Fibroblast of the conjunctiva (primary cell): Measurements from ENCODE around the gene JADE2.
"Not testable (repeated sequence)": the region's sequence is repeated elsewhere in the genome, so short reads cannot be mapped to it uniquely, and the experiment has no call there.

Experiments
- DNase-seq: peaks from one replicate; pipeline ENCODE4 v3.0.0-alpha.2; 2010; ENCODE audit warnings: low read depth

Gene JADE2

GRCh38 chr5:134524826-134525682 lies at the start of gene JADE2:
Gene JADE2, plus strand, starts transcription at chr5:134525670. Its CDS starts 10,188 bp downstream, at chr5:134535858.
- DNase-seq: peak; percentile 47

DNA sequence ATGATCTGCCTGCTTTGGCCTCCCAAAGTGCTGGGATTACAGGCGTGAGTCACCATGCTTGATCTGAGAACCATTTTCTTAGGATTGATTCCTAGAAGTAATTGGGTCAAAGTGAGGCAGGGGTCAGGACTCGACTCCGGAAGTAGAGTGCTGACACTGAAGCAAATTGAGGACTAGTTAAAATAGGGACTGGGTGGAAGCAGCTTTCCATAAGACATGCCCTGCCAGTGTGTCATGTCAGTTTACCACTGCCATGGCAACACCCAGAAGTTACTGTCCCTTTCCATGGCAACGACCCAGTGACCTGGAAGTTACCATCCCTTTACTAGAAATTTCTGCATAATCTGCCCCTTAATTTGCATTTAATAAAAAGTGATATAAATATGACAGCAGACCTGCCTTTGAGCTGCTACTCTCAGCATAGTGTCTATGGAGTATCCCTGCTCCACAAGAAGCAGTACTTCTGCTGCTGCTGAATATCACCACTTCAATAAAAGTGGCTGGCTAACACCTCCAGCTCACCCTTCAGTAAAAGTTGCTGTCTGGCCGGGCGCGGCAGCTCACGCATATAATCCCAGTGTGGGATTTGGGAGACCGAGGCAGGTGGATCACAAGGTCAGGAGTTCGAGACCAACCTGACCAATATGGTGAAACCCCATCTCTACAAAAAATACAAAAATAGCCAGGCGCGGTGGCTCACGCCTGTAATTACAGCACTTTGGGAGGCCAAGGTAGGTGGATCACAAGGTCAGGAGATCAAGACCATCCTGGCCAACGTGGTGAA lies 47.8 kb upstream of the JADE2 start:
- DNase-seq: no peak

DNA sequence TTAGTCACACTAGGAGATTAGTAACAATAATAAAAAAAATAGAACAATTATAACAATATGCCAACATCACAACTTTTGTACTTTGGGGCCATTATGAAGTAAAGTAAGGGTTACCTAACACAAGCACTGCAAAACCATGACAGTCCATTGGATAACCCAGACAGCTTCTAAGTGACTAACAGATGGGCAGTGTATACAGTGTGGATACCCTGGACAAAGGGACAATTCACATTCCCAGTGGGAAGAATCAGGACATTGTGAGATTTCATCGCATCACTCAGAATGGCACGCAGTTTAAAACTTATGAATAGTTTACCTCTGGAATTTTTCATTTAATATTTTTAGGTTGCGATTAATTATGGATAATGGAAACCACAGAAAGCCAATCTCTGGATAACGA lies 45.6 kb upstream of the JADE2 start:
- no peak for DNase-seq

DNA sequence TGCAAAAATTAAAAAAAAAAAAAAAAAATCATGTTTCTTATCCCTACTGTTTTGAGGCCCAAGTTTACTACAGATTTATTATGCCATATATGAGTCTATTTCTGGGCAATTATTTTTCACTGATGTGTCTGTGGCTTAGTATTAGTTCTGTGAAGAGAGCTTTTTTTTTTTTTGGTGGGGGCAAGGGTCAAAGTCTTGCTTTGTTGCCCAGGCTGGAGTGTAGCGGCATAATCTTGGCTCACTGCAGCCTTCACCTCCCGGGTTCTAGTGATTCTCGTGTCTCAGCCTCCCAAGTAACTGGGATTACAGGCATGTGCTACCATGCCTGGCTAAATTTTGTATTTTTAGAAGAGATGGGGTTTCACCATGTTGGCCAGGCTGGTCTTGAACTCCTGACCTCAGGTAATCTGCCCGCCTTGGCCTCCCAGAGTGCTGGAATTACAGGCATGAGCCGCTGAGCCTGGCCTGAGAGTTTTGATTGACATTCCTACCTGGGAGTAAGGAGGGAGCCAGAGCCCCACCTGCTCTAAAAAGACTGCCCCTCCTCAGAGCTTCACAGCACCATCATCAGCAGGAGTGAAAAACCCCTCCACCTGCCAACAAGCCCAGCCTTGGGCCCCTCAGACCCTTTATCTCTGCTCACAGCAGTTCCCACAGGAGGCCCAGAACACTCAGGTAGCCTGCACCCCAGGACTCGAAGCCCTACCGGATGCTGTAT lies 36.1 kb upstream of the JADE2 start:
- DNase-seq: no peak

DNA sequence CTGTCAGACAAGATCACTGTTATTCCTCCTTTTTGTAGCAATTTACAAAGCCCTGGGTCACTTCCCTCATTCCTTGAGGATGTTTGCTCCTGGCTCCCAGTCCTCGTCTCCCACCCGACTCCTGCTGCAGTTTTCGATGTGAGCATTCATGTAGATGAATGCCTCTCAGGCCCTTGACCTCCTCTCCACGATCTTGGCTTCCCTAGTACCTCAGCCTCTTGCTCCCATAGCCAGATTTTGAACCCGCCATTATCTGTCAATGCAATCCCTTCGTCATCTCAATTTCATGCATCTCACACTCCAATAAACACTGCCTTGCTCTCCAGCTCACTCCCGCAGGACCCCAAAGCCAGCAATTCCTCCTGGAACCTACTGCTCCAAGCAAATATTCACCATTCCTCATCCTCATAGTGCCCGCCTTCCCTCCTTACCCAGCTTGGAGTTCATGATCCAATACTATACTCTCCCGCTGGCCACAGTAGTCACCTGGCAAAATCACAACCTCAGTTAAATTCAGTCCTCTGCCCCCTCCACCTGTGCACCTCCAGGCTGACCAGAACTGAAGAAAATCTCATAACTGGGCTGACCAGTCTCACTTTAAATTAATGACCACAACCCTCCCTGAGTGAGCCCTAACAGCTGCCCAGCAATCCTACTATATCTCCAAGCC lies 35.1 kb upstream of the JADE2 start:
- no peak for DNase-seq

DNA sequence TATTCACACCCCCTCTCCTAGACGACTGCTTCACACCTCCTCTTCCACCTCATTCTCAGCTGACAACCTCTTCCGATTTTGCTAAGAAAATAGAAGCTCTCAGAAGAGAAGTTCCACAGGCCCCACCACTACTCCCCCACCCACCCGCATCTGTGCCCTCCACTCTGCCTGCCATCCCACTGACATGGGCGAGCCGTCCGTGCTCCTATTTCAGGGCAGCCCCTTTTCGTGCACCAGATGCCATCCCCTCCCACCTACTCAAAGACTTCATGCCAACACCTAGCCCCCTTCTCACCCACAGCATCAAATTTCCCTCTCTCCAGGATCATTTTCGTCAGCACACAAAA lies 34.6 kb upstream of the JADE2 start:
- DNase-seq: no peak

GRCh38 chr5:134491841-134492442 lies 33.5 kb upstream of the JADE2 start:
- no peak for DNase-seq

GRCh38 chr5:134492568-134492967 lies 32.9 kb upstream of the JADE2 start:
- DNase-seq: no peak

GRCh38 chr5:134493461-134494055 lies 31.9 kb upstream of the JADE2 start:
- DNase-seq: no peak

DNA sequence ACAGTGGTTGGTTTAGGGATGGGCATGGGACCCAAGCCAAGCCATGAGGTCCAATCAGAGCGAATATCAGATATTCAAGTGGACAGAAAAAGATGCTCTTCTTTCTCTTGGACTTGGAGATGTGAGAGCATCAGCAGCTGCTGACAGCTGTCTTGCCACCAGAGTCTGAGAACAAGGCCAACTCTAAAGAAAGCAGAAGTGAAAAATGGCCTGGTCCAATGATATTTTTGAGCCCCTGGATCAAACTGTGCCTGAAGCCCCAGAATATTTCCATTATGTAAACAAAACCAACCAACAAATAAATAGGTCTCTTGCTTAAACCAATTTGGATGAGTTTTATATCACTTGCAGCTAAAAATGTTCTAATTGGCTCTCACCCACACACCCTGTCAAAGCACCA lies 30.7 kb upstream of the JADE2 start:
- no peak for DNase-seq

- not testable (repeated sequence) for DNase-seq
Measured at GRCh38 chr5:134499905-134500304, 25.6 kb upstream of the JADE2 start.

DNA sequence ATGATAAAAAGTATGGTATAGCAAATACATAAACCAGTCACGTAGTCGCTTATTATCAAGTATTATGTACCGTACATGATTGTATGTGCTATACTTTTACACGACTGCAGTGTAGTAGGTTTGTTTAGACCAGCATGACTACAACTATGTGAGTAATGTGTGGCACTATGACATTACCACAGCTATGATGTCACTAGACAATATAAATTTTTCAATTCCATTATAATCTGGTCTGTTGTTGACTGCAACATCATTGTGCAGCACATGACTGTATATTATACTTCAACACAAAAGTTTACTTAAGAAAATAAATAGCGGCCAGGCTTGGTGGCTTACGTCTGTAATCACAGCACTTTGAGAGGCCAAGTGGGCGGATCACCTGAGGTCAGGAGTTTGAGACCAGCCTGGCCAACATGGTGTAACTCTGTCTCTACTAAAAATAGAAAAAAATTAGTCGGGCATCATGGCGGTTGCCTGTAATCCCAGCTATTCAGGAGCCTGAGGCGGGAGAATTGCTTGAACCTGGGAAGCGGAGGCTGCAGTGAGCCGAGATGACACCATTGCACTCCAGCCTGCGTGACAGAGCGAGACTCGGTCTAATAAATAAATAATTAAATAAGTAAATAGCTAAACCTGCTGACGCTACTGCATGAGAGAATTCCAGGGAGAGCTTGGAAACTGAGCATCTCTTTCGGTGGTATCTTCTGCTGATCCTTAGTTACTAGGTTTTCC lies 24.6 kb upstream of the JADE2 start:
- DNase-seq: no peak

GRCh38 chr5:134502259-134502658 lies 23.2 kb upstream of the JADE2 start:
- no peak for DNase-seq

- peak; percentile 88 for DNase-seq
Measured at GRCh38 chr5:134503088-134503936, 22.2 kb upstream of the JADE2 start.

DNA sequence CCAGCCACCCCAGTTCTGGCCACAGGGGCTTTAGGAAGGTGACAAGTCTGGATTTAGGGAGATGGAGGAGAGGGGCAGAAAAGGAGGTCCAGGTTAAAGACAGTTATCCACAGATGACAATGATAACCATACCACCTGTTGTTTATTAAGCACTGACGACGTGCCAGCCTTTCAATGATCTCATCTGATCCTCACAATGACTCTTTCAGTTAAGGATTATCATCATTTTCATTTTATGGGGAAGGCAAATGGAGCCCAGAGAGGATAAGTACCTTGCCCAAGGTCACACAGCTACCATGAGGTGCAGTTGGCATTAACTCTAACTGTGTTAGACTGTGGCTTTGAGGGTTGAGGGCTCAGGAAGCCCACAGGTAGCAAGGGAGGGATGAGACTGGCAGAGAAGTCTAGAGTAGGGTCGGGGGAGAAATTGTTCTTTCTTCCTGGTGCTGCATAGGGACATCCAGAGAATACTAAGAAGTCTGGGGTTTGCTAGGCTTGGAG lies 21.5 kb upstream of the JADE2 start:
- DNase-seq: no peak

- DNase-seq: no peak
Measured at GRCh38 chr5:134504629-134505300, 20.7 kb upstream of the JADE2 start.

GRCh38 chr5:134506054-134507039 lies 19.1 kb upstream of the JADE2 start:
- no peak for DNase-seq

DNA sequence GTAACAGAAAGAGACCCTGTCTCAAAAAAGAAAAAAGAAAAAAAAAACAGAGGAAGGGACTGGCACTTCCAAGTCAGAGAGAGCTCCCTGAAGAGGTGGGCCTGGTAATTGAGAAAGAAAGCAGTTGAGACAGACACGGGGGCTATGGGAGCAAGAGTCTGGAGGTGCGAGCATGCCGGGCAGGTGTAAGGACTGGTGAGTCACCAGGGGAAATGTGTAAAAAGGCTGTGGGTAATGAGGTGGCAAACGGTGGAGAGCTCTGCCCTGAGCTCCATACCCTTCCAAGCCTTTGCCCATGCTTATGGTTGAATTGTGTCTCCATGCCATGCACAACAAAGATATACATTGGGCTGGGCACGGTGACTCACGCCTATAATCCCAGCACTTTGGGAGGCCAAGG lies 18.0 kb upstream of the JADE2 start:
- DNase-seq: no peak
